ENCODE results near the gene SH3GLB2. TPM values are rescaled to one million over a fixed set of nuclear protein-coding genes. Genes with fewer than 3 reads are reported as not detected.
"Not testable (repeated sequence)": the region's sequence is repeated elsewhere in the genome, so short reads cannot be mapped to it uniquely, and the experiment has no call there.

Gene SH3GLB2
- total RNA-seq, 1 donor from 2014 or later: 33.0 TPM

DNA sequence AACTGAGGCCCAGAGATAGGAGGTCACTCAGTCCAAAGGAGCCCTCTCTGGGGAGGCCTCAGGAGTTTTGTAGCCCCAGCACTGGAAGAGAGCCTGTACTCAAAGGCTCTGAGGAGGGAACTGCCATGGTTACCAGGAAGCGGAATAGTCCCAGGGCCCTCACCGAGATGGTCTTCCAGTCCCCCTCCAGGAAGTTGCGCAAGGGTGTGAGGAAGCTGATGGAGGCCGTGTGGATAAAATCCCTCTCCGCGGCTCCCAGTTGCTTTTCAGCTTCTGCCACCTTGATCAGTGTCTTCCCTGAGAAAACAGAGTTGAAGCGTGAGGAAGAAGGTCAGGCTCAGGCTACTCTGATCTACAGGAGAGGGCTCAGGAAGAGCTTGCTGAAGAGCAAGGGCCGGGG is 13.5 kb downstream of the SH3GLB2 start:
- DNase-seq: no peak

DNA sequence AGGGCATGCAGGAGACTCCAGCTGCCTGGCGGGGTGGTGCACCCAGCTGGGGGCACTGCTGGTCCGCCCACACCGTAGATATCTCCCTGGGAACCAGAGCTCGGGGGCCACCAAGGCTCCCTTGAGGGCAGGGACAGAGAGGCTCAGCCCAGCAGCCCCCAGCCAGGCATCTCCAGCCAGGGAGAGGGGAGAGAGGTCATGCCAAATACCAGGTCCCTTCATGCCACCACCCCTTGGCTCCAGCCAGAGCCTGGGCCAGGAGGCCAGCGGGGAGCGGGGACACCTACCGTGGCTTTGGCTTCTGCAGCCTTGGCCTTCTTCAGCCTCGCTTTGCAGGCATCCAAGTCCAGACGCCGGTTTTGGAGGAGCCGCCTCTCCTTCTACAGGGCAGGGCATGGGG is 14.0 kb downstream of the SH3GLB2 start:
- no peak for DNase-seq

DNA sequence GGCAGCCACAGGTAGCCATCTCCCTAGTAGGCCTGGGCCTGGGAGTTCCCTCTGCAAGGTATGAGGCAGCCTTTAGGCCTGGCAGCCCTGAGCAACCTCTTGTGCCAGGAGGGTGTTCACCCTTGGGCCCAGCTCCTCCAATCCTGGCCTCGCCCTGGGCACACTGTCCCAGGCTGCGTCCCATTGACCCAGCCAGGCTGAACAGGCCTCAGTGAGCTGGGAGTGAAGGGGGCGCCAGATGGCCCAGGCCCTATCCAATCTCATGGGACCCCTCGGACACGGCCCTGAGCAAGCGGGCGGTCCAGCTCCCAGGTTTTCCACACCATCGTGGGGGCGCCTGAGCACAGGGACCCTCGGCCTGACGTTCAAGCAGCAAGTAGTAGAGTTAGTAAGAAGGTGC is 14.5 kb downstream of the SH3GLB2 start:
- DNase-seq: no peak

DNA sequence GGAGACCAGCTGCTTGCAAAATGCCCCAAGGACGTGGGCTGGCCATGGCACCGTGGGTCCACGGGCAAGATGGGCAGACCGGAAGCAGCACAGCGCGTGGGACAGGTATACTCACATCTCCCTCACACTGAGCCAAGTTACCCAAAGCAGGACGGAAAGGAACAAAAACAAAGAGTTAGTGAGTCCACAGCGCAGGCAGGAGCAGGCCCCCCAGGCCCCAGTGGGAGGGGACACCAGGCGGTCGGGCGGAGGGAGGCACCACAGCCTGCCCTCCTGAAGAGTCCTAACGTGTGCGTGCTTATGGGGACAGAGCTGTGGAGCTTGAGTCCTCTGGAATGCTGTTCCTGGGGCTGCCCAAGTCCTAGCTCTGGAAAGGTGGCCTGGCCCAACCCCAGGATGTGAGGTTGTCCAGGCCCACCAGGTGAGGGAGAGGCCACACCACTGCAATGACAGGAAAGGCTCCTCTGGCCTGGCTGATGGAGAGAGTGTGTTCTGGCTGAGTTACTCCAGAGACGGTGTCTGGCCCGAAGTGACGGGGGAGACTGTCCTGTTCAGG is 15.2 kb downstream of the SH3GLB2 start:
- DNase-seq: no peak

DNA sequence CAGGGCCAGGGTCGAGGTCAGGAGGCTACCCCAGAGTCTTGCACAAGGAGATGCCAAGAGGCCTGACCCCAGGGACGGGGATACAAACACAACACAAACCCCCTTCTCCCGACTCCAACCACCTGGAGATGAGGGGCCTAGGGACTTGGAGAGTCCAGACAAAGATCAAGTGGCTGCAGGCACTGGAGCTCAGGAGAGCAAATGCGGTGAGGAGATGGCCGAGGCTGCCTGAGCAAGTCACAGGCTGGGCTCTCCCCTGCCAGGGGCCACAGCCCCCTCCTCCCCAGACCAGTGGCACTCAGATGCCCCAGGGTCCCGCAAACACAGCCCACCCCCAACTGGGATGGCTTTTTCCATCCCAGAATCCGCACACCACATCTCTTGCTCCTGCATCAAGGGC is 15.8 kb downstream of the SH3GLB2 start:
- no peak for DNase-seq

DNA sequence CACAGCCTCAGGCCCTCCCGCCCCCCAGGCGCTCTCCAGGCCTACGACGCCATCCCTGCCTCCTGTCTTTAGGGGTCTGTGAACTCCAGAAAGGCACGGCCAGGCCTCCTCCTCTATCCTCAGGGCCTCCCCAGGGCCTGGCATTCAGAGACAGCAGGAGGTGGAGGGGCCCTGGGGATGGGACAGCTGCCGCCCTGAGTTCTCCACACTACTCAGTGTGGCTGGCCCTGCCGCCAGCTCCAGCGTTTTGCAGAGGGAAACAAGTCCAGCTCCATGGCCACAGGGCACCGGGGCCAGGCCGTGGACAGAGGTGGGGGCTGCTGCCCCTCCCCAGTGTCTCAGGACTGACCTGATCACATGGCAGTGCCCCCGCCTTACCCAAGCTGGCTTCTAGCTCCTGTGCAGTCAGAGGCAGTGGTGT is 16.4 kb downstream of the SH3GLB2 start:
- DNase-seq: no peak

DNA sequence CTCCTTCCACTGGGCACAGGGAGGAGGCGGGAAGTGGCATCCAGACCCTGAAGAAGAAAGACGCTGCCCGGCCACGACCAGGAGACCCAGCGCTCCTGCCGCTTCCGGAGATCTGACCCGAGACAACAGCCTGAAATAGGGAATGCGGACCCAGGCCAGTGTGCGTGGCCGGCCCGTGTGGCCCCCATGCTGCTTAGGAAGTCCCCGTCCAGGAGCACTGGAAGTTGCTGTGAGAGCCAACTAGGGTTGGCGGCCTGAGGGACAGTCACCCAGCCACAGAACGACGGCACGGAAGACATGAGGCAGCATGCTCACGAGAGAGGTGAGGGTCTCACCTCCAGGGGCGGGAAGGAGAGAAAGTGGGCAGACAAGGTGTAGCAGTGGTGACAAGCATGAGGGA is 17.0 kb downstream of the SH3GLB2 start:
- no peak for DNase-seq

DNA sequence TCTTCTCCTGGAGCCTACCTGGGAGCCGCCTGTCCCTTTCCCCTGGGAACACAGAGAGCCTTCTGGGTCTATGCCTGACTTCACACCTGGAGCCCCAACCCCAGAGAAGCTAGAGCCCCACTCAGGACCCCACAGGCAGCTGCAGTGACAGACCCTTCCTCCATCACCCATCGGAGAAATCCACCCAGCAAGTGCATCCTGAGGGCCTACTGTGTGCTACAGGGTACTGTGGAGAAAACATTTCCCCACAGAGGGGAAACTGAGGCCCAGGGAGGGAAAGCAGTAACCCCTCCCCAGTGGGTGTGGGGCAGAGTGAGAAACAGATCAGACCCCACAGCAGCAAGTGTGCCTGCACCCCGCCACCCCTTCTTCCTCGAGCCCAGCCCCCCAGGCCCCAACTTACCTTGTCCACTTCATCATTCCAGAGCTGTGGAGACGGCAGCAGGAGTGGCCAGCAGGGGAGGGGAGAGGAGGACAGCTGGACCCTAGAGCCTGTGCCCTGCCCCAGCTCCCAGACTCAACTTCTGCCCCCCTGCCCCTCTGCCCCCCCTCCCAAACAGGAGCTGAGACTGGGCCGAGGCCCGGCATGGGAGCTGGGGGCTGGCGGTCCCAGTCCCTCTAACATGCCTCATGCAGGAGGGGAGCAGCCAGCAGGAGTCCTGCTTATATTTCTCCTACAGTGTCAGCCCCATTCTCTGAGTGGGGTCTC is 17.7 kb downstream of the SH3GLB2 start:
- DNase-seq: no peak

DNA sequence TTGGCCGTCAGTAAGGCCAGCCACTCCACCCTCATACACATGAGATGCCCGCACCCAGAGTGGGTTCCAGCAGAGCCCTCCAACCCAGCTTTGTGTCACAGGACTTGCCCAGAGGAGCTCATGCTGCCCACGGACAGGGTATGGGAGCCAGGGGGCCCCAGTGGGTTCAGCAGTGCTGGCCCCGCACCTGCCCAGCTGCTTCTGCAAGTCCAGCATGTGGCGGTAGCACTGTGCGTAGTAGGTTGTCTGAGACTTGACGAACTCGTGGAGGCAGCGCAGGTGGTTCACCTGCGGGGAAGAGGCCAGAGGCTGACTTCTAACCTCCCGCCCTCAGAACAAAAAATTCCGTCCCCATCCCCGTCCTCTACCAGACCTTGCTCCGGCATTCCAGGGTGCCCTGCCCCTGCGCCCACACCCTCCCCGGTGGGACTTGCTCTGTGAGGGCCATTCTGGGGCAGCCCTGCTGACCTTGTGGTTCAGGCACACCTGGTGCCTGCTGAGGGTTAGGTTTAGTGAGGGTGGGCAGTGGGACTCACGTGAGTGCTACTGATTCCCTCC is 18.5 kb downstream of the SH3GLB2 start:
- DNase-seq: no peak

DNA sequence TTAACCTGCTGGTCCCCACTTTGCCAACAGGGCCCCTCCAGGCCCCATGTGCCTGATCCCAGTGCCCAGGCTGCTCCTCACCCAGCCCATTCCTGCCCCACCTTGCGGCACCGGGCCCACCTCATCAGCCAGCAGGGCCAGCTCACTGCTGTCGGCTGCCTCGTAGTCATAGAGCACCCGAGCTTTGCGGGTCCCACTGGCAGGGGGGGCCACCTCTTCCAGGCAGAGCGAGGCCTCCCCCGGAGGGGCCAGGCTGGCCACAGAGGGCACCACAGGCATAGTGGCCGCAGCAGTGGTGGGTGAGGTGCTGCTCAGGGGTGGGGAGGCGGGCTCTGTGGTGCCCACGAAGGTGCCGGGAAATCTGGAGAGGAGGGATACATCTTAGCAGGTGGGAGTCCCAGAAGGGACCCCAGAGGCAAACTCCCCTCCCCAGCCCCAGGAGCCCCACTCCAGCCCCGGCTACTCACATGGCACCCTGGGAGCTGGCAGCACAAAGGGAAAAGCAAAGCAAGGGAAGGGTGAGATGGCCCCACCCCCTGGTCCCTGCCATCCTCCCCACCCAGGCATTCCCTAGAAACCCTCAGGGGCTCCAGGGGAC is 19.0 kb downstream of the SH3GLB2 start:
- no peak for DNase-seq

DNA sequence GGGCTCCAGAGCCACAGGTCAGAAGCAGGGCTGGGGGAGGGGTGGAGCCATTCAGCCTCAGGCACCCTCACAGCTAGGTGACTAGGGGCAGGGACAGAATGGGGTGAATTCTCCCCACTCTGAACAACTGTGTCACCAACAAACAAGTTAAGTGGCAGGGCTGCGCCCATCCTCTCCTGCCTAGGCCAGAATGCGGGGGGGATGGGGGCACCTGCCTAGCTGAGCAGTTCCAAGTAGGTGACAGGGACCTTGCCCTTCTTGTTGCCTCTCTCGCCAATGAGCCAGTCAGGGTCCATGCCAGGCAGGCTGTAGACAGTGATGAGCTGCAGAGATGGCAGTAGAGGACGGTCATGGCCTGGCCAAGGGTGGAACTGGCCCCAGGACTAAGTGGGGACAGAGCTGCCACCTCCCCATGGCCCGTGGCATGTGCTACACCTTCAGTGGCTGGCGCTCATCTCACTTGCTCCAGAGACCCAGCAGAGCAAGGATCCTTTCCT is 19.6 kb downstream of the SH3GLB2 start:
- no peak for DNase-seq

DNA sequence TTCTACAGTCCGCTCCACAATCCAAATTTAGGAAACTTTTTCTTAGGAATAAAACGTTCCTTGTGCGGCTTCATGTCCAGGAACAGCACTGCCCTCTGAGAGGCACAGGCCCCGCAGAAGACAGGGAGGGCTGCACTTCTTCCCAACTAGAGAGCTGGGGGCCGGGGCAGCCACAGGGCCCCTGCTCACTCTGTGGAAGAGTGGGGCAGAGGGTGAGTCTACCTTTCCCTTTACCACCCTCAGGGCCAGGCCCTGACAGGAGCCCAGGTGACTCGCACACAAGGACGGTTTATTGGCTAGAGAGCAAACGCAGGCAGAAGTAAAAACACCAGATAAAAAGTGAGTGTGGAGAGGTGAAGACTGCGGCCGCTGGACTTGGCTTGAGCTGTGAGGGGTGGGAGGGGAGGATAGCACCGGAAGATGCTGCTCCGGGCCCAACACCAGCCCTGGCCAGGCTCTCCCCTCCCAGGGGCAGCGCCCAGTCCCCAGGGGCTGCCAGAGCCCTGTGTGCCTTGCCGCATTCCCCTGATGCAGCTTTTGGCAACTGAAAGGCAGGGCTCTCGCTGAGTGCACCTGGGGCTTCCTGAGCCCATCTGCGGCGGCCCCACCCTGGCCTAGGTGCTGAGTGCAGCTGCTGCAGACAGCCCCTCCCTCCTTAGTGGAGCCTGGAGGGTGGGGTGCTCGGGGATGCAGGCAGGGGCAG is 20.2 kb downstream of the SH3GLB2 start:
- no peak for DNase-seq

DNA sequence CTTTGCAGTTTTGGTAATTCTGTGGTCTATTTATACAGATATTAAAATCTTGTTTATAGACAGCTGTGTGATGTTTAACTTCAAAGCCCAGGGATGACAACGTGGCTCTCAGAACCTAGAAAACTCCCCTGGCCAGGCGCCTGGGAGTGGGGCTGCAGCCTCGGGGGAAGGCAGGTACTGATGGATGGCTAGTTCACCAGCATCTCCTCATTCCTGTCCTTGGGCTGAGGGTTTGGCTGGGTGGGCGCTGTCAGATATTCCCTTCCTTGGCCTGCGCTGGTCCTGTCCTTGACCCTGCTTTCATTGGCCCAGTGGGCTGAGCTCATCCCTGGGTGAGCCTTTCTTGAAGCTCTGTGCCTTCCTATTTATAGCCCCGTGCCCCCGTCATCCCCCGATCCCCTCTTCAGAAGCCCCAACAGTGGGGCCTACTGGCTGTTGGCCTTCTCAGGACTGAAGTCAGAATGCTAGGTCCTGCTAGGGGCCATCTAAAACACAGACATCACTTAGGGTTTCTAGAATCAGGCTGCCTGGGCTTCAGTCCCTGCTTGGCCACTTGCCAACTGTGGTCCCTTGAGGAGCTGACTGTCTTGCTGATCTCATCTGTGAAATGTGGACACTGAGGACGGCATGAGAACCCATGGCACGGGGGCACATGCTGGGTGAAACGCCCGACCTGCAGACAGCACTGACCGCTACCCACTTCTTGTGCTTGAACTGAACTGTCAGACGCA is 20.9 kb downstream of the SH3GLB2 start:
- DNase-seq: no peak

DNA sequence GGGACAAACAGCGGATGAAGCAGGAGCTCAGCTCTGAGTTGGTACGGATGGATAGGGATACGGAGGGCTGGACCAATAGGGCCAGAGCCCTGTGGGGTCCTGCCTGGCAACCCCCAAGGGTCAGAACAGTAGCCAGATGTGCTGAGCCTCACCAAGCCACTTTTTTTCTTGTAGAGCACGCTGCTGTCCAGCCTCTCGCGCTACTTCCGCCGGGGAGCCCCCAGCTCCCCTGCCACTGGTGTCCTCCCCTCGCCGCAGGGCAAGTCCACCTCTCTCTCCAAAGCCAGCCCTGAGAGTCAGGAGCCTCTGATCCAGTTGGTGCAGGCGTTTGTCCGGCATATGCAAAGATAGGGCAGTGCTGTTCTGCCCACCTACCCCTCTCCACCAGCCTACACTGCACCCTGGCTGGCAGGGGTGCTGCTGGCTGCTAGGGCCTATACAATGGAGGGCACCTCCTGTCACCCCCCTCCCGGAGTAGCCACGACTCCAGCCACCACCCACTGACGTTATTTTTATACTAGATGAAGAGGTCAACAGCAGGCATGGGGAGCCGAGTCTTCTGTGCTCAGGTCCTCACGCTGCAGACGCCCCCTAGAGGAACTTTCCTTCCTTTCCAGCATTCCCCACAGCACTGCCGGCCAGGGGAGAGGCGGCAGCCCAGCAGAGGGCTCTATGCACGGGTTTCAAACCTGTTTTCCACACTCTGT is 21.6 kb downstream of the SH3GLB2 start:
- DNase-seq: no peak

DNA sequence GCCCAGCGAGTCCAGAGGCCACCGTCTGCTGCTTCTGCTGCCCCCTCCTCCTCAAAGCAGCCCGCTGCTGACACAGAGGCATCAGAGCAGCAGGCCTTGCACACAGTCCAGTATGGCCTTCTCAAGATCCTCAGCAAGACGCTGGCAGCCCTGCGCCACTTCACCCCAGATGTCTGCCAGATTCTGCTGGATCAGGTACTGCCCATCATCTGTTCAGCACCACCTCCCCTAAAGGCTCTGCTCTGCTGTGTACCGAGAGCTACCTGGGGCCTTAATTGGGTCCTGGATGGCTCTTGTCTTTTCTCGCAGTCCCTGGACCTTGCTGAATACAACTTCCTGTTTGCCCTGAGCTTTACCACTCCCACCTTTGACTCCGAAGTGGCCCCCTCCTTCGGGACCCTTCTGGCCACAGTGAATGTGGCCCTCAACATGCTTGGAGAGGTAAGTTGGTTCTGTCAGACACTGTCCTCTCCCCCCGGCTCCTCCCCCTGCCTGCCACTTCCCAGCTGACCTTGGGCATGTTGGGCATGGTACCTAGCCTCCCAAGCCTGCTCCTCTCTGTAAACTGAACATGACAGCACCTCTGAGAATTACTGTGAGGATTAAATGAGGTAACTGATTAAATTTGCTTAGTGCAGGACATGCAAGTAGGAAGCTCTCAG is 22.7 kb downstream of the SH3GLB2 start:
- no peak for DNase-seq

DNA sequence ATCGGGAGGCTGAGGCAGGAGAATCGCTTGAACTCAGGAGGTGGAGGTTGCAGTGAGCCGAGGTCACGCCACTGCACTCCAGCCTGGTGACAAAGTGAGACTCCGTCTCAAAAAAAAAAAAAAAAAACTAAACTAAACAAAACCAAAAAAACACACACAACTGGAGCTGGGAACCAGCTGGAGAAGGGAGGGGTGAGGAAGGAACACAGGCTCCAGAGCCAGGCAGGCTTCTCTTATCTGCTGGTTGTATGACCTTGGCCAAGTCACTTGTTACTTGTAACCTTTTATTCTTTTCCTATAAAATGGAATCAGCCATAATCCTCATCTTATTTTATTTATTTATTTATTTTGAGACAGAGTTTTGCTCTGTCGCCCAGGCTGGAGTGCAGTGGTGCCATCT is 24.0 kb downstream of the SH3GLB2 start:
- not testable (repeated sequence) for DNase-seq

DNA sequence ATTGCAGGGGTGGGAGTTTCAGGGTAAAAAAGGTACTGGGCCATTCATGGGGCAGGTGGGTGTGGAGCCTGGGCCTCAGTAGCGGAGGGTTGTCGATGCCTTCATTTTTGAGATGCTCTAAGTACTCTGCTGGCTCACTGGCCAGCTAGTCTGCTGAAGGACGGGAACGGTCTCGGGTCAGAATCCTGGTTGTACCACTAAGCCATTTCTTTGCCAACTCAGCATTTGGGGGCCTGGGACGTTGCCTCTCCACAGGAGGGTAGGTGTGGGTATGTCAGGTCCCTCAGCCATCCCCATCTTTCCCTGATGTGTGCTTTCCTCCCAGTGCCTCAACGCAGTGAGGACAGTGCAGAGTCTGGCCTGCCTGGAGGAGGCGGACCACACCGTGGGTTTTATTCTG is 25.1 kb downstream of the SH3GLB2 start:
- no peak for DNase-seq

DNA sequence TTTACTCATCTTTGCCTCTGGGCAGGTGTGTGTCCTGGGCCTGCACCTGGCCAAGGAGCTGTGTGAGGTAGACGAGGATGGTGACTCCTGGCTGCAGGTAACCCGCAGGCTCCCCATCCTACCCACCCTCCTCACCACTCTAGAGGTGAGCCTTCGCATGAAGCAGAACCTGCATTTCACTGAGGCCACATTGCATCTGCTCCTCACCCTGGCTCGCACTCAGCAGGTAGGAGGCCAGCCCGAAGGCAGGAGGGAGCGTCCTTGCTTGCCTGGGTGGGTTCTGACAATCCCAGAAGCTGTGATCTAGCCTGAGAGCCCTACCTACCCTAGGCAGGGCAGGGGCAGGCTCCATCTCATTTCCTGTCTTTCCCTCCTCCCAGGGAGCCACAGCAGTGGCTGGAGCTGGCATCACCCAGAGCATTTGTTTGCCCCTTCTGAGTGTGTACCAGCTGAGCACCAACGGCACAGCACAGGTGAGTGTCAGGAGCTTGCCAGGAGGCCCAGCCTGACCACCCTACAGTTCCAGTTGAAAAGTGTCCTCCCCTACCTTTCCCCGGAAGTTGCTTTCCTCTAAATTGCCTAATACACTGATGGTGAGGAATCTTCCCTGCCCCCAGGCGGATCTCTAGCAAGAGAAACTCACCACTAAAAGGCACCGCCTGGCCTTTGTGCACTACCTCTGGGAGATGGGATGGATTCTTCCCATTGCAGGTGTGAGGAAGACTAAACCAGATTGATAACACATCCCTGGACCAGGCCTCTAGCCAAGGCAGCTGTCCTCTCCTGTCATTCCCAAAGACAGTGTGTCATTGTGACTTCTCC is 26.4 kb downstream of the SH3GLB2 start:
- no peak for DNase-seq

DNA sequence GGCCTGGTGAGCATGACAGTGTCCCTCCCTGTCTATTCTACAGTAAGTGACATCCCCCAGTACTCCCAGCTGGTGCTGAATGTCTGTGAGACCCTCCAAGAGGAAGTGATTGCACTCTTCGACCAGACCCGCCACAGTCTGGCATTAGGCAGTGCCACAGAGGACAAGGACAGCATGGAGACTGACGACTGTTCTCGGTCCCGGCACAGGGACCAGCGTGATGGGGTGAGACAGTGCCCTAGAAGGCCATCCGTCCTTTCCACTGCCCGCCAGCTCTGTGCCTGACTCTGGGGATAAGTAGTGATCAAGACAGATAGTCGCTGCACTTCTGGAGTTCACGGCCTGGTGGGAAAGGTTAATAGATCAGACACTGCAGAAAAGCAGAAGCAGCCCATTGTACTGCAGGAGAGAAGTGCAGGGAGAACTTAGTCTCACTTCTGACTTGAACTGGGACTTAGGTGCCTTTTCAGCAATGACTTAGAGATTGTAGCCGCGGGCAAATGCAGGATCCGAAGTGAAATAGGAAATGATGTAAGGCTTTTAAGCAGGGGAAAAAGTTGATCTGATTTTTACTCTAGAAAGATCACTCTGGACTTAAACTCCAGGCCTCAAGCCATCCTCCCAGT is 28.4 kb downstream of the SH3GLB2 start:
- DNase-seq: no peak

DNA sequence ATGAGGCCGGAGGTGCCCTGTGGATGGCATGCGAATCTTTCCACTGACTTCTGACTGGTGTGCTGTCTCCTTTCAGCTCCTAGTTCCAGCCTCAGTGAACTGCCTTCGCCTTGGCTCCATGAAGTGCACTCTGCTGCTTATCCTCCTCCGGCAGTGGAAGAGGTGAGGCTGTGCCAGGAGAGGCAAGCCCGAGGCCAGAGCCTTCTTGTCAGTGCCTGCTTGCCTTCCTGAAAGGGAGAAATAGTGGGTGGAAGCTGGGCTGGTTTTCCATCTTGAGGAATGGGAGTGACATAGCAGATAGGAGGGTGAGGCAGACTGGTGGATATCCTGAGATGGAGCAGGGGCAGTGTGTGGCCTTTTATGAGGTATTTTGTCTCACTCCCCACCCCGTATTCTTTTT is 29.7 kb downstream of the SH3GLB2 start:
- no peak for DNase-seq

Data from skin of body (tissue), 2 donors.